WERI-Rb-1 (cell line): Measurements from ENCODE around the gene SLC9A1.

ENCODE experiments used
- DNase-seq: peaks from one replicate; pipeline ENCODE4 v3.0.0-alpha.2; 2020
- H3K27ac ChIP-seq: fragments of 250-450 bp; sonication (Bioruptor Pico); 2 replicates; pipeline ENCODE4 v1.5.1; 2020; ENCODE audit warnings: mild to moderate bottlenecking, moderate library complexity
- H3K27me3 ChIP-seq: fragments of 250-450 bp; sonication (Bioruptor Pico); 2 replicates; pipeline ENCODE4 v1.5.1; 2021; ENCODE audit warnings: mild to moderate bottlenecking, low read depth, moderate library complexity; ENCODE audit not compliant: insufficient read depth, severe bottlenecking
- H3K36me3 ChIP-seq: fragments of 250-450 bp; sonication (Bioruptor Pico); 2 replicates; pipeline ENCODE4 v1.5.1; 2020; ENCODE audit warnings: mild to moderate bottlenecking, moderate library complexity
- H3K4me3 ChIP-seq: 2 replicates; pipeline ENCODE4 v1.5.1; 2011; ENCODE audit warnings: low read depth, mild to moderate bottlenecking, control low read depth, low read length
- H3K9me3 ChIP-seq: fragments of 250-450 bp; sonication (Bioruptor Pico); 2 replicates; pipeline ENCODE4 v1.5.1; 2021; ENCODE audit warnings: mild to moderate bottlenecking, moderate library complexity; ENCODE audit not compliant: severe bottlenecking
- CTCF ChIP-seq: IDR thresholded peaks from 2 replicates; pipeline ENCODE4 v1.5.1; 2011; ENCODE audit warnings: low read depth, mild to moderate bottlenecking, control low read depth, inconsistent platforms, low read length

The SLC9A1 gene

DNA sequence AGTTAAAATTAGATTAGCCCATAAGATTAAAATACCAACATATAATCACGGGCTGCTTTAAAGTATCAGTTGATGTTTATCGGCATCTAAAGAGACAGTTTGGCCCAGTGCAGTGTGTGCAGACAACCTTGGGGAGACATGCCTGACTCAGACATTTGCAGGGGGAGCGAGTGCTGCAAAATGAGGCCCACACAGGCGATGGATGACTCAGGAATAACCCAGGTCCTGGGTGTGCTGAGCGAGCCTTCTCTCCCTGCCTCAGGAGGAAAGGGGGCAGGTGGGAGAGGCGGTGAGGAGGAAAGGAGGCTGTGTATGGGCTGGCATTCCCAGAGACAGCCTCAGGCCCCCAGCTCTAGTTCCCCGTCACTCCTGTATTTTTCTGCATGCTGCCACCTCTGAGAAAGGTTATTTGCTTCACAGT, 9.0 kb downstream of the SLC9A1 start:
- Histone ChIP-seq H3K27ac (no peak overlapping the region), H3K4me3 (no peak overlapping the region)
- DNase-seq: no peak

GRCh38 chr1:27144920-27145661, 9.8 kb downstream of the SLC9A1 start:
- no peak overlapping the region for H3K4me3 ChIP-seq
- no peaks in the 10 kb centered on the region; the same call in 1 of the 2 replicates for H3K36me3 ChIP-seq
- H3K9me3 ChIP-seq: no peaks in the 10 kb centered on the region
- no peaks in the 10 kb centered on the region for H3K27me3 ChIP-seq
- no peak for TF ChIP-seq CTCF
- no peak overlapping the region for H3K27ac ChIP-seq
- no peak for DNase-seq

More for the DNA sequence above, 9.0 kb downstream of the SLC9A1 start:
- no peaks in the 10 kb centered on the region for H3K27me3 ChIP-seq
- TF ChIP-seq CTCF: no peak
- H3K36me3 ChIP-seq: no peaks in the 10 kb centered on the region; the same call in 1 of the 2 replicates
- no peaks in the 10 kb centered on the region for H3K9me3 ChIP-seq

DNA sequence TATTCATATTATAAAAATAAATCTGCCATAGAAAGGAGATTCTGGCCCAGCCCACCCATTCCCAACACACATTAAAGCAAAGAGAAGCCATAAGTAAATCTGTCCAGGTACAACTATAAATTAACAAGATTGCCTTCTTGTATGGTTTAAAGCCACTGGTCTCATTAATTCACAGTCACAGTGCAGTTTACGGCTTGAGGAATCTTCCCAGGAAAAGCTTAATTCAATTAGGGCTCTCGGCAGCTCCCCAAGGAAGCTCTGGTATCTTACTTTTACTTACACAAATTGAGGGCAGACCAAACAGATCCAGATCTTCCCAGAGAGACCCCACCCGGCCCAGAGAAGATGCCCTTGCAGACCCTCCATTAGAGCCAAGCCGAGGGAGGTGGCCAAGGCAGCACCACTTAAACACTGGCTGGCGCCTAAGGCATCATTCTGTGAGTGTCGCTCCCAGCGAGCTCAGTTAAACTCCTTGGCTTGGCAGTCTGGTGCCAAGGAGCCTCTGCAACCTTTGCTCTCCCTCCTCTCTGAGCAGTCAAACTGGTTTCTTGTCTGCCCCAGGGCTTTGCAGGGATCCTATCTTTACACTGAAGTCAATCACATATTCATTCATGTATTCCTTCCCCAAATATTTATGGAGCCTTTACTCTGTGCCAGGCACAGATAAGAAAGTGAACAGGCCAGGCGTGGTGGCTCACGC, 10.7 kb downstream of the SLC9A1 start:
- no peak for TF ChIP-seq CTCF
- no peak for DNase-seq
- Histone ChIP-seq H3K27ac (no peak overlapping the region), H3K9me3 (no peaks in the 10 kb centered on the region), H3K27me3 (no peaks in the 10 kb centered on the region), H3K36me3 (no peaks in the 10 kb centered on the region; the same call in 1 of the 2 replicates), H3K4me3 (no peak overlapping the region)

- TF ChIP-seq CTCF: no peak
- H3K9me3 ChIP-seq: no peaks in the 10 kb centered on the region
- H3K27me3 ChIP-seq: no peaks in the 10 kb centered on the region
- H3K27ac ChIP-seq: no peak overlapping the region
- DNase-seq: no peak
- no peak overlapping the region for H3K4me3 ChIP-seq
- no peaks in the 10 kb centered on the region for H3K36me3 ChIP-seq
Observed at GRCh38 chr1:27143401-27143800, 11.5 kb downstream of the SLC9A1 start.

- TF ChIP-seq CTCF: no peak
- DNase-seq: no peak
- H3K27me3 ChIP-seq: no peaks in the 10 kb centered on the region
- no peak overlapping the region for H3K4me3 ChIP-seq
- no peaks in the 10 kb centered on the region for H3K9me3 ChIP-seq
- no peaks in the 10 kb centered on the region for H3K36me3 ChIP-seq
- H3K27ac ChIP-seq: no peak overlapping the region
Observed at GRCh38 chr1:27142464-27142863, 12.5 kb downstream of the SLC9A1 start.
